A204.1 (cell line): Measurements from ENCODE around the gene NCKAP5.
"Not testable (repeated sequence)": the region's sequence is repeated elsewhere in the genome, so short reads cannot be mapped to it uniquely, and the experiment has no call there.

Experiments
- FAIRE-seq: peaks from 2 replicates; lab custom pipeline; 2012; peaks lifted over from hg19 to GRCh38; lab: Jason Lieb, UNC

The NCKAP5 gene

GRCh38 chr2:133266041-133266925 is 302.0 kb downstream of the NCKAP5 start:
- no peak for FAIRE-seq

GRCh38 chr2:133265432-133265949 is 302.8 kb downstream of the NCKAP5 start:
- FAIRE-seq = no peak

GRCh38 chr2:133264989-133265401 is 303.3 kb downstream of the NCKAP5 start:
- no peak for FAIRE-seq

GRCh38 chr2:133262893-133263292 is 305.4 kb downstream of the NCKAP5 start:
- FAIRE-seq = no peak

- no peak for FAIRE-seq
These were observed 312.9 kb downstream of the NCKAP5 start for GRCh38 chr2:133255360-133255759.

GRCh38 chr2:133253793-133254192 is 314.5 kb downstream of the NCKAP5 start:
- no peak for FAIRE-seq

GRCh38 chr2:133252780-133253355 is 315.4 kb downstream of the NCKAP5 start:
- FAIRE-seq = no peak

- FAIRE-seq = no peak
These were observed 318.9 kb downstream of the NCKAP5 start for GRCh38 chr2:133249362-133249761.

GRCh38 chr2:133248264-133248663 is 320.0 kb downstream of the NCKAP5 start:
- FAIRE-seq = no peak

GRCh38 chr2:133247631-133248030 is 320.6 kb downstream of the NCKAP5 start:
- FAIRE-seq = no peak

GRCh38 chr2:133241224-133241571 is 327.1 kb downstream of the NCKAP5 start:
- no peak for FAIRE-seq

GRCh38 chr2:133240491-133241223 is 327.6 kb downstream of the NCKAP5 start:
- no peak for FAIRE-seq

- FAIRE-seq = no peak
These were observed 332.3 kb downstream of the NCKAP5 start for GRCh38 chr2:133235968-133236367.

- FAIRE-seq = no peak
These were observed 335.7 kb downstream of the NCKAP5 start for GRCh38 chr2:133232556-133232955.

- FAIRE-seq = no peak
These were observed 337.0 kb downstream of the NCKAP5 start for GRCh38 chr2:133231264-133231663.

GRCh38 chr2:133229974-133230373 is 338.3 kb downstream of the NCKAP5 start:
- FAIRE-seq = no peak

GRCh38 chr2:133223226-133223625 is 345.0 kb downstream of the NCKAP5 start:
- FAIRE-seq = no peak

GRCh38 chr2:133221398-133221797 is 346.9 kb downstream of the NCKAP5 start:
- no peak for FAIRE-seq

GRCh38 chr2:133218204-133218603 is 350.1 kb downstream of the NCKAP5 start:
- FAIRE-seq = no peak

- FAIRE-seq = no peak
These were observed 352.8 kb downstream of the NCKAP5 start for GRCh38 chr2:133215477-133215876.

- FAIRE-seq = no peak
These were observed 354.6 kb downstream of the NCKAP5 start for GRCh38 chr2:133213651-133214050.

- no peak for FAIRE-seq
These were observed 358.9 kb downstream of the NCKAP5 start for GRCh38 chr2:133209325-133209724.

- not testable (repeated sequence) for FAIRE-seq
These were observed 361.6 kb downstream of the NCKAP5 start for GRCh38 chr2:133206666-133207065.
